Epidermal melanocyte (primary cell): ENCODE data around the gene RNASEL.

Experiments
- DNase-seq: peaks from one replicate; pipeline ENCODE4 v3.0.0; 2011; ENCODE audit warnings: low spot score; ENCODE audit not compliant: insufficient read length

RNASEL gene

GRCh38 chr1:182622901-182623528, 34.0 kb upstream of the RNASEL start:
- no peak for DNase-seq

GRCh38 chr1:182621906-182622305, 32.9 kb upstream of the RNASEL start:
- DNase-seq = no peak

- no peak for DNase-seq
Observed at GRCh38 chr1:182620924-182621585, 32.0 kb upstream of the RNASEL start.

GRCh38 chr1:182617734-182618351, 28.8 kb upstream of the RNASEL start:
- no peak for DNase-seq

- DNase-seq = no peak
Observed at GRCh38 chr1:182617014-182617429, 28.0 kb upstream of the RNASEL start.

DNA sequence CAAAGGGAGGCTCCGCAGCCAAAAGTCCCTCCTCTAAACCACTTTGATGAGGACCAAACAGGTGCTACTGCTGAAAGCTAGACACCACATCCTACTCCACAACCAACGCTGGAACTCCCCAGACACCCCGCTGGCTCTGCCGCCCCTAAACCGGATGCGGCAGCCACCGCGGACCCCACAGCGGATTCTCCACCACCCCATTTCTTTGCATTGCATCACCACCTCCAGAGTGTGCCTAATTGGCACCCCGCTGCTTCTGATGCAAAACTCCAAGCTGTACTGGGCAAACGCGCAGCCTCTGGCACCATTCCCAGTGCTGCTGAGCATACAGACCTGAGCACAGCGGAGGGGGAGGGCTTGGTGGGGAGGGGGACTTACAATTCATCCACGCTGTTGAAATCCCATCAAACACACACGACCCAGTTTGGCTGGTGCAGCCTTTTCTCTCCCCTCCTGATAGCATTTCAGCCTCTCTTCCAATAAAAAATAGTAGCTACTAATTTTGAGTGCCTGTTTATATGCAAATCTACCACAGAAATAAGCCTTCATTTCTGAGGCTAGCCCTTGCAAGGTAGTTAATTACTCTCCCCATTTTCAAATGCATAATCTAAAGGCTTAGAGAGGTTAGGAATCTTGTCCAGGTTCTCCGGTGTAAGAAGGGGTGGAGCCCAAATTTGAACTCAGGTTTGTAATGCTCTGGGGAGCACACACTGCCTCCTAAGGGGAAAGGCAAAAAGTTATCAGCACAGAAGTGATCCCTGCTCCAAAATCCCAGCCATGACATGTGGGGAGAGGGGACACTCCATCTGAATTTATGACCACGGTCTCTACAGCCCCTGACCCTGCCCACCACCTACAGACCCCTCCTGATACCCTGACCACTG, 27.3 kb upstream of the RNASEL start:
- no peak for DNase-seq

DNA sequence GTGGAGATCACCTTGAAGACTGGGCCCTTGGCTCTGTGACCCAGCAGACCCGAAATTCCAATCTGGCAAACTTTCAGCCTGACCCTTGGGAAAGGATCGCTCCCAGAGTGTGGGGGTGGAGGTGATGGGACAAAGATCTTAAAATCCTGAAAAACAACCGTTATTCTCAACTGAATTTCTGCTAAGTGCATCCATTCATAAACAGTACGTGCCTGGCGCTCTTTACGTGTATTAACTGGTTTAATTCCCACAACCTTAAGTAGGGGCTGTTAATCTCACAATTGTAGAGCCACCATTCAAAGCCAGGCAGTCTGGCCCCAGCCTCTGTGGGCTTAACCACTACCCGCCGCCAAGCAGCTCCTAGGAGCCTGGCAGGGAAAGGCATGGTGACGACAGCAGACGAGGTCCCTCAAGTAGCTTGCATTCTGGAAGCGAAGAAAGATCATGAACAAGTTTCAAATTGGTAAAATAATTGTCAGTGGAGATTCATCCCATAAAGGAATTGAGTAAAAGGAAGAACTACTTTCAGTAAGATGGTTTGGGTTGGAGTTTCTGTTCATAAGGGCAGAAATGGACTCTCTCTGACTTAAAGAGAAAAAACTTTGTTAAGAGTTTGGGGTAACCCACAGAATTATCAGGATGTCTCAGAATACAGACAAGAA, 26.5 kb upstream of the RNASEL start:
- DNase-seq = no peak

DNA sequence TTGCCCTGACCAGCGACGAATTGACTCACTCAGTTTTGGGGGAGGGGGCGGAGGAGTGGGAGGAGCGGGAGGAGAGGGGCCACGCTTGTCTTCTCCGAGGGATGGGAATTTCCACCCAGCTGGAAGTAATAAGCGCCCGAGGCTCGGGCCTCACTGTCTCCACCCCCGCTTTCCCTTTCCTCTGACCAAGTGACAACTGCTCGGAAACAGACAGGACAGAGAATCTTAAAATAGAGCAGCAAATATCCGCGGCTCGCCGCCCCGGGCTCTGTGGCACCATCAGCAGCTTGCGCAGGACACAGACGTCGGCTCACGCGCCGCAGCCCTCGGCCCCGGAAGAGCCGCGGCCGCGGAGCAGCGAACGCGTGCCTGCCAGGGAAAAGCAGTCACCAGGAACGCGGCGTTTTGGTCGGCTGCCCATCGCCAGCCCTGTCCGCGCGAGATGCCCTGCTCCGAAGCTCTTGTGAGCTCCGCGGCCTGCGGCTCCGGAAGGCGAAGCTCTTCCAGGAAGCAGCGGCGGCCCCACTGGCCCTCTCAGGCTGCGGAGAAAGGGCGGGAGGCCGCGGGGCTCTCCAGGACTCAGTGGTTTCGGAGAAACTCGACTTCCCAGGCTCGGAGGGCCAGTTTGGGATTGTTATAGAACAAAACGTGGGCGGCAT, 25.9 kb upstream of the RNASEL start:
- peak; percentile 51 for DNase-seq

- no peak for DNase-seq
Observed at GRCh38 chr1:182611787-182612186, 22.7 kb upstream of the RNASEL start.

DNA sequence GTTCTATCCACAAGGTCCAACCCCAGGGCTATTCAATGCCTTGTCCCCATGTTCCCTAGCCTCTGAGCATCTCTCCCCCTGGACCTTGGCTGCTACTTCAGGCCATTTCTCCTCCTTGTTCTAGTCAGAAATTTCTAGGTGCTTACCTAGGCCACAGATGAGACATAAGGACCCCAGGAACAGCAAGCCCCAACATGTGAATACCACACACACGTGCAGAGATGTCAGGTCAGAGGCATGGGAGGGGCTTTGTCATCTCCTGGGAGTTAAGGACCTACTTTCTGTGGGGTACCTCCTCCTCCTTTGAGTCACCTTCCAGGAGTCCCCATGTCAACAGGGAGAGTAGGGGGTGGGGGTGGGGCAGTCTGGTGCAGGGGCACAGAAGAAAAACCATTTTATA, 22.3 kb upstream of the RNASEL start:
- no peak for DNase-seq

GRCh38 chr1:182610606-182611194, 21.6 kb upstream of the RNASEL start:
- no peak for DNase-seq

- no peak for DNase-seq
Observed at GRCh38 chr1:182608845-182609610, 20.0 kb upstream of the RNASEL start.

DNA sequence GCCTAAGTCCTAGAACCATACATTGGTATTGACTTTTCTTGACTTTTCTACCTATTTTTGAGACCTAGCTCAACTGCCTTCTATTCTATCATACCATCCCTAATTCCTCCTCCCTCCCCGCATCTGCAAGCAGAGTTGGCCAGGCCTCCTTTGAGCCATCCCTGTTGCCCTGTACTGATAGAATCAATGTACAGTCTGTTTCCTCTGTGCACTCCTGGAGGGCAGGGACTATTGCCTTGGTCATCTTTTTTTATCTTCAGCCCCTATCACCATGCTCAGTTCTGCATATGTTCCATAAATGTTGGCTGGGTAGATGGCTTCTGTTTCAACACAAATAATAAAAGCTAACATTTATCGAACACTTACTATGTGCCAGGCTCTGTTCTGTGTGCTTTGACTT, 19.2 kb upstream of the RNASEL start:
- DNase-seq = no peak

DNA sequence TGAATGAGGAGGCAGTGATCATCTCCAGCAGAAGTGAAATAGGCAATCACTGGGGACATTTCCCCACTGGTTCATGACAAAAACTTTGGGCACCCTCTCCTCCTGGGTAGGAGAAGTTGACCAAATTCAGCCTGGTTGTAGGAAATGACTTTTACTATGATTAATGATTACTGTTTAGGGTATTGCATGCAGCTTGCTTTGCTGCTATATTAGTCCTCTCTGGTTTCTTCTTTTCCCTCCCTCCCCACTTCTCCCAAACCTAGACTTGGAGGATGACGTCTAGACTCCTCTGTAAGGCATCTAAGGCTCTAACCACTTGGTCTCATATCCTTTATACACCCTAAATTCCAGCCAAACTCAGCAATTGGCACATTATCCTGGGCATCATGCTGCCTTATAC, 18.5 kb upstream of the RNASEL start:
- DNase-seq = no peak

DNA sequence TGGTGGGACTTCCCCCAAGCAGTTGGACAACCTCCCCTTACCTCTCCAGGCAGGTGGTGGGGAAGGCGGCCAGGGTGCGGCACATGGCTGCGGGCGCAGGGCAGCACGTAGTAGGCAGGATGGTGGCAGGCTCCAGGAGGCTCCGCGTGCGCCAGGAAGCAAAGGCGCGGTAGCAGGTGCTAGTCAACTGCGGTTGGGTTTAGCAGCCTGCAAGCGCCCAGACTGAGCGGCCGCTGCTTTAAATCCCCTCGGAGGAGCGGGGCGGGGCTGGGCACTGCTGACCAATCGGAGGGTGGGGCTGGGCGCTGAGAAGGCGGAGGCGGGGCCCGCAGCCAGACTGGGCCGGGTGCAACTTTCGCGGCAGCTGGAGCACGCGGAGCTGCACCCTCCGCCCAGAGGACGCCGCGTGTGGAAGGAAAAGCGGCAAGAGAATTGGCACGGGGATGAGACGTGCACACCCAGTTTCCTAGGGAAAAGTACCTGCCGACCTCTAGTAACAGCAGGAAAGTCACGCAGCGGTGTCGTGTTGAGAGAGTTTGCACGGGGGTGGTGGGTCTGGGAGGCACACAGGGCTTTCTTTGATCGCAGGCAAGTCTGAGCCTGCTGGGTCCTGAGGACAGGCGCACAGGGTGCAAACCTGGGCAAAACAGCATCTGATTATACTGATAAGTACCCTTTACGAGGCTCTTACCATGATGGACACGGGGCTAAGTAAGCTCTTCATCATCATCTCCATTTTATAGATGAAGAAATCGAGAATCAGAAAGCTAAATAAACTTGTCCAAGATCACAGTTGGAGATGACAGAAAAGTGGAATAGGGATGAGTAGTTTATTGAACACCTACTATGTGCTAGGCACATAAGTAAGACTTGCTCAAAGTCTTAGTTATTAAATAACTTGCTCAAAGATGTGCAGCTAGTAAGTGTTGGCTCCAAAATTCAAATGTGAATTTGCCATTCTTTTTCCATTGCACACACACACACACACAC, 15.4 kb upstream of the RNASEL start, which contains the start of gene RGS16:
TSS of gene RGS16 (minus strand) at position 215 of the 990 bp plus-strand sequence. CDS start at position 85, 130 bp downstream.
- peak; percentile 89 for DNase-seq

DNA sequence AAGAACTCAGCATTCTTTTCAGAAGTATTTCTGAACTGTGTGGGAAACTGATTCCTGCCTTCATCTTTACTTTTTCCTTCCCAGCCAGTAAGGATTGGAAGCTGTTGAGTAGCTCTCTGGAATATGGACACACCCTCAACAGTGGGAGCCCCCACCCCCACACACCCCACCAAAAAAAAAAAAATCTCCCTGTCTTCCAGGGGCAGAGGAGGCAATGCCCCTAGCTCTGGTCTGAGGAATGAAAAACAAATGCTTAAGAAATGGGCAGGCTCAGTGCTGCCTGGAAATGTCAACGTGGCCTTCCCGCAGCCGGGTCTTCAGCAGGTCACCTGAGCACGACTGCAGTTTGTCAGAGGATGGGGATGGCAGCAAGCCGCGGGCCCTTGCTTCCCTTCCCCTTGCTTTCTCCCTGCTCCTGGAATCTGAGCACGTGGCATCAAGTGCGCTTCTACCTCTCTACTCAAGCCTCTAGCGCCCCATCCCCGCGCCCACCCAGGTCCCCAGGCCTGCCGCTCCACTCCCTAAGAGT, 14.7 kb upstream of the RNASEL start:
- no peak for DNase-seq

DNA sequence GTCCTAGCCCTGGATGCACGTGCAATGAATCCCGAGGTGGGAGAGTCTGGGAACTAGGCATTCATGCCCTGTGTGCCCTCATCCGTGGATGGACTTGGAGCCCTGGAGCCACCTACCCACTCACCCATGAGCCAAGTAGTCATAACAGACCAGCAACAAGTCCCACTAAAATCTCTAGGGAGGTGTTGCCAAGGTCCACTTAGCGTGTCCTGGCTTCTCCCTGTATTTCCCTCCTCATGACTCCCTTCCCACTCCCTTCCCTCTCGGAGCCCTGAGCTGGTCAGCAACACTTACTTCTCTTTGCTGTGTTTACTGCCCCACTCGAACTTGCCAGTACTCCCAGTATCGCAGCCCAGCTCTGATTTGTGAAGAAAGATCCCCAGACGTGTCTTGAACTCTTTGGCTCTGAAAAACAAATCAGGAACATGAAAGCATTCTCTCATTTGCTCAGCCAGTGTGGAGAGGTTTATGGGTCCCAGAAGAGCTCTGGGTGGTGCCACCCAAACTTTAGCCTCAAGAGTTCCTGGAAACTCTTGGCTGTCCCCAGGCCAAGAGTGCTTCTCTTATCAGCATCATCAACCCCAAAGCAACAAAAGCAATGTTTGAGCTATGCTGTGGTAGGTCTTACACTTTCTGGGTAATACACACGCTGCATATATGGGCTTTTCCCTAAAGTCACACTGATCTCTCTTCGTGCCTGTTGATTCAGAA, 14.0 kb upstream of the RNASEL start:
- DNase-seq = no peak
